DMS53 (cell line): Measurements from ENCODE around the gene YIF1B.
"Not testable (repeated sequence)": the region's sequence is repeated elsewhere in the genome, so short reads cannot be mapped to it uniquely, and the experiment has no call there.

Experiments
- DNase-seq: peaks from one replicate; lab custom pipeline; 2025; lab: John Stamatoyannopoulos, UW

The YIF1B gene

DNA sequence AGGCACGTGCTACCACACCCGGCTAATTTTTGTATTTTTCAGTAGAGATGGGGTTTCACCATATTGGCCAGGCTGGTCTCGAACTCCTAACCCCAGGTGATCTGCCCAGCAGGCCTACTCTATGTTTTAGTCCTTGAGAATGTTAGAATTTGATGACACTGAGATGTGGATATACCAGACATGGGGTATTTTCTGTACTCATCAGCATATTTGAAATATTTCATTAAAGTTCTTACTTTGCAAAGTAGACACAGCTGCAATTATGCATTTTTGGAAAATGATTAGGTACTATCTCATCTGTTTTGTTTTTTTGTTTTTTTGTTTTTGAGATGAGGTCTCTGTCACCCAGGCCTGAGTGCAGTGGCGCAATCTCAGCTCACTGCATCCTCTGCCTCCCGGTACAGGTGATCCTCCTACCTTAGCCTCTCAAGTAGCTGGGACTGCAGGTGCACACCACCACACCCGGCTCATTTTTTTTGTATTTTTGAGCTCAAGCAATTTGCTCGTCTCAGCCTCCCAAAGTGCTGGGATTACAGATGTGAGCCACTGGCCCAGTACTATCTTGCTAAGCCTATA is 38.7 kb downstream of the YIF1B start:
- no peak for DNase-seq

DNA sequence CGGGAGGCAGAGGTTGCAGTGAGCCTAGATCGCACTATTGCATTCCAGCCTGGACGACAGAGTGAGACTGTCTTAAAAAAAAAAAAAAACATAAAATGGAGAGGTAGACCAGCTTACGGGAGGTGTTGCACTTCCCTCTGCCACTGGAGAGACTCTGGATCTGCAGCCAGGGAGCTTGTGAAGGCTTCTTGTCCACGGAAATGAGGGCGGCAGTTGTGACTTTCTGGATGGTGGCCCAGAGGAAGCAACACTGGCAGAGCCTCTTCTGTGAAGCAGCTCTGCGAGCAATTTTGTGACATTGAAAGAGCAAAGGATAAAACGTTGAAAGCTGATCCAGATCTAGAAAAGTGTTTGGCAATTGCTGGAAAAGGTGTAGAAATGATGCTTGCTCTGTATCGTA is 41.0 kb downstream of the YIF1B start:
- DNase-seq: no peak

DNA sequence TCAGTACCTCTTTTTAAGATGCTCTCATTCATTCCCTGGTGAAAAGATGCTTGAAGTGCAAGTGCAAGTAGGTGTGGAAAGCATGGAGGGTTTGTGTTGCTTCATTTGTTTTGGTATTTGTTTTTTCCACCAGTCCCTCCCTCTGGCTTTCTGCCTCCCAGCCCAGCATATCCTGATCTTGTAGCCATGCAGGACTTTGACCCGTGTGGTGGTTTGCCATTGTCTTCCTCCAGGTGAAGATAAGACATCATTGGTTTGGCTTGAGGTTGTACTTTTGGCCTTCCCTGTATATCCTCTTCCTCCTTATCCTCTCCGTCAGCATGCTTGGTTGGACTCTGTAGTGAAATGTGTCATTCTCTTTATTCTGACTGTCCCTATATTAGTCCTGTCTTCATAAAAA is 42.2 kb downstream of the YIF1B start:
- no peak for DNase-seq

DNA sequence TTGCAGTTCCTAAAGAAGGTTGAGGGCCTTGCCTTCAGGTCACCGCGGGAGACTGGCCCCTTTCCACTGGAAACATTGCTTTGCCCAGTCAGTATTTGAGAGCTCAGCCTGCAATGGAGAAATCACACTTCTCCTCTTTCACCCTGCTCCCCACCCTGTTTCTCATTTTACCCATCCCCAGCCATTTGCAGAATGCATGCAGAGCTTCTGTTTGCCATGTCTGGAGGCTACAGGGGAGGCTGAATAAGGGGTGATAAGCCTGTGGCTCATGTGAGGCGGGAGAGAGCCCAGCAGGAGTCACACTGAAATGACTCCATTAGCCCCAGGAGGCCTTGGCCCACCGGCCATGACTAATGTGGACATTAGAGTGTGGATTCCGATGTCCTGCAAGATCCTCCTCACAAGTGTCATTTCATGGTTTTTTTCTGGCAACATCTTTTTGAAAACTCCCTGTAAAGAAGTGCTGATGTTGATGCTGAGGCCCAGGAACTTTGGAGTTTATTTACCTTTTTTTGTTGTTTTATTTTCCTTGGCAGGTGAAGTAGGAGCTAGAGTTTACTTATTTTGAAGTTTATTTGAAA is 45.1 kb downstream of the YIF1B start:
- DNase-seq: no peak

DNA sequence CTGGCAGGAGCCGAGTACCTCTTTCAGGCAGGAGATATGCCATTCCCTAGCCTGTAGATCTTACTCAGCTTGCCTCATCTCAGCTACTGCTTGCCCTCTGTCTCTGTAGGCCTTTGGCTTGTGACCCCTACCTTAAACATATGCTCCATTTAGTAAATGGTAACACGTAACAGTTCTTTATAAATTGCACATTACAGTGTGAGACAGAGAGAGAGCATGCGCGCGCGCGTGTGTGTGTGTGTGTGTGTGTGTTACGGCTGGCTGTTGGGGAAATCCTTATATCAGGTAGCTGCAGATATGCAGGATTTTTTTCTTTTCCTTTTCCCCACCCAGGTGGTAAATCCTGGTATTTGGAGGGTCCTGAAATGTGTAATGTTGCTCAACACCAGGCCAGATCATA is 47.2 kb downstream of the YIF1B start:
- no peak for DNase-seq

DNA sequence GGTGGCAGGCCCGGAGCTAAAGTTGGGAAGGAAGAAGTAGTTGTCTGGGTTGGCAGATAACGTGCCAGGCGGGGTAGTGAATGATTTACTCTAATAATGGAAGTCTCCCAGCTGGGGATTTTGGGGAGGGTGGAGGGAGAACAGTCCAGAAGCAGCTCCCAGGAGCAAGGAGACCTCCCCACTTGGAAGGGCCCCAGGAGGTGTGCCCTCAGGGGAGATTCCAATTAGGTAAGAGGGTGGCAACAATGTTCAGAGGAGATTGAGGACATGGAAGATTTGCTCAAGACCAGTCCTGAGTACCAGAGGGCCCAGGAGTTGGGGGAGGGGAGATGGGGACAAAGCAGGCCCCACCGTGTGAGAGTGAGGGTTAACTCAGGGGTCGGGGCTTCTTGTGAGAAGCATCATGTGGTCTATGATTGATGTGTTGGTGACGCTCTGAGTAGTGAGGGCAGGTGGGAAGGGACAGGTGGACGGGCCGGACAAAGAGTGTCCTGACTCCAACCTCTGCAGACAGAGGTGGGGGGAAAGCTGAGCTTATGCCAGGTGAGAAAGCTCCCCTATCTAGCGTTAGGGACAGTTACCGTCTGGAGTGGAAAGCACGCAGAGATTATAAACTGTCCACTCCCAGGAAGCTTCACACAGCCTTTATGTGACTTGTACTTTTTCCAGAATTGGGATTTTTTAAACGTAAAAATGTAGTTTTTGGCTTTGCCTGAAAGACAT is 47.8 kb downstream of the YIF1B start:
- no peak for DNase-seq

DNA sequence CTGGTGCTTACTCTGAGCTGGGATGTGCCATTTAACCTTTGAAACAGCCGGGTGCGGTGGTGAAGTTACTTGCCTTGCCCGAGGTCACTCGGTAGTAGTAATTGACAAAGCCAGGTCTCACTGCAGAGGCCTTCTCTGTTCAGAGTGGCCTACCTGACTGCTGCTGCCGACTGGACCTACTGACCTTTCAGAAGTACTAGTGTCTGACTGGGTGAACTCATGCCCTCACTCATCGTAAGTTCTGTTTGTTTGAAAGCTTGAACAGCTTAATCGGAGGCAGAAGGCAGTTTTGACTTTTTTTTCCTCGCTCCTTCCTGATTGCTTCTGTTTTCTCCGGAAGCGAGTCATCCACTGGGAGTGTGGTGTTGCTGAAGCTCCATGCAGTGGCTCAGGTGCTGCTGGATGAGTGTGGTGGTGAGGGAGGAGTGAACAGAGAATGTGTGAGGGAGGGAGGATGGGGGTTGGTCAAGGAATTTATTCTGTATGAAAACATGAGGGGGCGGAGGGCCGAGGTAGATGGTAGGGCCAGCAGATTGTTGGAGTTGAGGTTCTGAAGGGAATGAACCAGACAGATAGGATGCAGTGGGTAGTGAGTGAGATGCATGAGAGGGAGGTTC is 48.7 kb downstream of the YIF1B start:
- DNase-seq: peak; percentile 88

DNA sequence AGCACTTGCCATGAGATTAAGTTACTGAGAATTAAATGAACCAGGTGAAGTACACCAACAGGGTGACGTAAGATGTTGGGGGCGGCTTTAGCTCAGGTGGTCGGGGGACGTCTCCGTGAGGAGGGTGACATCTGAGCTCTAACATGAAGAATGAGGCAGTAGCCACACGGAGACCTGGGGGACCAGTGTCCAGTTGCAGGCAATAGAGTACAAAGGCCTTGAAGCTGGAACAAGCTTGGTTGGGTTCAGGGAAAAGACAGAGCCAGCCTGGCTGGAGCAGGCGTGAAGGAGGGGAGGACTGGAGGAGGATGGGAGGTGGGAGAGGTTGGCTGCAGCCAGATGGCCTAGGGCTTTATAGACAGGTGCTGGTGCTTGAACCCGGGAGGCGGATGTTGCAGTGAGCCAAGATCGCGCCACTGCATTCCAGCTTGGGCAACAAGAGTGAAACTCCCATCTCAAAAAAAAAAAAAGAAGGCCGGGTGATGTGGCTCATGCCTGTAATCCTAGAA is 49.8 kb downstream of the YIF1B start:
- DNase-seq: peak; percentile 51

DNA sequence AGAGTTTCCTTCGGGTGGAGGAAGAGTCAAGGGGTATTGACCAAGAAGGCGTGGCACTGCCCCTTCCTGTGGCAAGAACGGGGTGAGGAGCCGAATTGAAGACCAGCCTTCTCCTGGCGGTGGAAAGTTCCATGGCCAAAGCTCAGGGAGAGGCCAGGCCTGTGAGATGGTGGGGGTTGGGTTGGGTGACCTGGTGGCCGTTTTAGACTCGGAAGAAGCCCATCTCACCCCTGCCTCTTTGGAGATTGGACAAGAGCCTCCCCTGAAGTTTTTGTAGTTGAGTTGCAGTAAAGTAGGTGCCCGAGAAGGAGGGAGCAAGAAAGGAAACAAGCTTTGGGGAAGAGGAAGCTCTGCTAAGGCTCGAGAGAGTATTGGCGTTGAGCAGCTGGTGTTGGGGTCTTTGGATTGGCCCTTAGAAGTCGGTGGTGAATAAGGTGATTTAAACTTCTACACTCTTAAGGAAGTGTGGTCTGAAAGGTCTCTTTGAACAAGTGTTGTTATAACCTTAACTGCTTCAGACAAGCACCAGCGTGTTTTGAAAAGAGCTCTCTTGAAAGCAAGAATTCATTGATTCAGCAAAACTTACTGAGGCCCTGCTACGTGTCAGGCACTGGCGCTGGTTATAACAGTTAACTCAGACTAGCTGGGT is 50.4 kb downstream of the YIF1B start:
- peak; percentile 61 for DNase-seq

DNA sequence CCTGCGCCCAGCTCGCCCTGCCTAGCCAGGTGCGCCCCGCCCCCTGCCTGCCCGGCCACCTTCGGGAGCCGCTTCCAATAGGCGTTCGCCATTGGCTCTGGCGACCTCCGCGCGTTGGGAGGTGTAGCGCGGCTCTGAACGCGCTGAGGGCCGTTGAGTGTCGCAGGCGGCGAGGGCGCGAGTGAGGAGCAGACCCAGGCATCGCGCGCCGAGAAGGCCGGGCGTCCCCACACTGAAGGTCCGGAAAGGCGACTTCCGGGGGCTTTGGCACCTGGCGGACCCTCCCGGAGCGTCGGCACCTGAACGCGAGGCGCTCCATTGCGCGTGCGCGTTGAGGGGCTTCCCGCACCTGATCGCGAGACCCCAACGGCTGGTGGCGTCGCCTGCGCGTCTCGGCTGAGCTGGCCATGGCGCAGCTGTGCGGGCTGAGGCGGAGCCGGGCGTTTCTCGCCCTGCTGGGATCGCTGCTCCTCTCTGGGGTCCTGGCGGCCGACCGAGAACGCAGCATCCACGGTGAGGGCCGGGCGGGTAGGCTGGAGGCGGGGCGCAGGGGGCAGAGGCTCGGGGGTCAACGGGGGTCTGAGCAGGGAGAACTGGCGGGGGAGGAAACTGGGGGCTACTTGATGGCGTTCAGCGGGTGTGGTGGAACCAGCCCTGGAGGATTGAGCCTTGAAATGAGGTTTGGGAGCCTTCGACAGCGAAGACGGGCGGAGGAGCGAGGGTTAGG is 51.1 kb downstream of the YIF1B start, which contains the start of gene SPINT2:
Gene SPINT2, plus strand, starts transcription at position 88 of the 727 bp plus-strand sequence. Its CDS starts 320 bp downstream, at position 408.
- DNase-seq: no peak

DNA sequence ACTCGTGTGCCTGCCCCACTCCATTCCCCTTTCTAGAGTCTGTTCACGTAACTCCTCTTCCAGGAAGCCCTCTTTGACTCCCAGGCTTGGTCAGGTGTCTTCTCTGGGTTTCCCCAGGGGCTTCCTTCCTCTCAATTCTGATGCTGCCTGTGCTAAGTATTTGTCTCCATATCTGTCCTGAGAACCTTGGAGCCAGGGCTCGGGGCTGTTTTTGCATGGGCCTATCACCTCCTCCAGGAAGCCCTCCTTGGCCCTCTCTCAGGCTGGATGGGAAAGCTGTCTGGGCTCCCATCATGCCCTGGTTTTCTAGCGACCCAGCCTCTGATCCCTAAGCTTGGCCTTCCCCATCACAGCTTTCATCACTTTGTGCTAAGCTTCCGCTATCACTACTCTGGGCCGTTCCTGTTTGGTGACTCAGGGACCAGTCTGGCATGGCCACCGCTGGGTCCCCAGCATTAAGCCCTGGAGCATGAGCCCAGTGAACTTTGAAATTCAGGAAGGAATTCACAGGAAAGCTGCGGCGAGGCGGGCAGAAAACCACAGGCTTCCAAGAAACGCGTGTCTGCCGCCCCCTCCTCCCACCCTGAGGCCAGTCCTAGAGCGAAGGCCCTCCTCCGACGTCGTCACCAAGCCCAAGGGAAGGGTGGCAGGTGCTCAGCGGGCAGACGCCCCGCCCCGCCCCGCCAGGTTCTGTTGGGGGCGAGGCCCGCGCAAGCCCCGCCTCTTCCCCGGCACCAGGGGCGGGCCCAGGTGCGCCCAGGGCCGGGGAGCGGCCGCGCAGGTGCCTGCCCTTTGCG is 51.9 kb downstream of the YIF1B start:
- DNase-seq: peak; percentile 99

DNA sequence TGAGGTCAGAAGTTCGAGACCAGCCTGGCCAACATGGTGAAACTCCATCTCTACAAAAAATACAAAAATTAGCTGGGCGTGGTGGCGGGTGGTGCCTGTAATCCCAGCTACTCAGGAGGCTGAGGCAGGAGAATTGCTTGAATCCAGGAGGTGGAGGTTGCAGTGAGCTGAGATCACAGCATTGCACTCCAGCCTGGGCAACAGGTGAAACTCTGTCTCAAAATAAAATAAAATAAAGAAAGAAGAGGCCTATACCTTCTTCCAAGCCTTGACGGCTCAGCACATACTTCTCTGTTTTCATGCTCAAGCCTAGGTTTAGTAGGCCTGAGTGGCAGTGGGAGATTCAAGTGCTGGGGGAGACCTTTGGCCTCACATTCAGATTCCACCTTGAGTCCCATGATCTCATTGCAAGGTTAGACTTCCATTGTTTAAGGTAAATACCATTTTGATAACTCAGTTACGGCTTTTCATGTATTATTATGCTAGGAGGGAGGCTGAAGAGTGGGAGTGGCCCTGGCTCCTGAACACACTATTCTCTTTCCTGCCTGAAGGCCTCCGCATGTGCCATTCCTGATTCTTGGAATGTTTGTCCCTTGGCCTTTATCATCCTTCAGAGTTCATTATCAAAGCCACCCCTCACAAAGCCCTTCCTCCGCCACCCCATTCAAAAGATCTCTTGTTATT is 53.0 kb downstream of the YIF1B start:
- DNase-seq: no peak

DNA sequence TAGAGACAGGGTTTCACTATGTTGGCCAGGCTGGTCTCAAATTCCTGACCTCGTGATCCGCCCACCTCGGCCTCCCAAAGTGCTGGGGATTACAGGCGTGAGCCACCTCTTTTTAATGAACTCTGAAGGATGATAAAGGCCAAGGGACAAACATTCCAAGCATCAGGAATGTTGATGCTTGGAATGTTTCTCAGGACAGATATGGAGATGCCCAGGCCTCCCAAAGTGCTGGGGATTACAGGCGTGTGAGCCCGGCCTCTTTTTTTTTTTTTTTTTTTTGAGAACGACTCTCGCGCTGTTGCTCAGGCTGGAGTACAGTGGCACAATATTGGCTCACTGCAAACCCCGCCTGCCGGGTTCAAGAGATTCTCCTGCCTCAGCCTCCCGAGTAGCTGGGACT is 53.8 kb downstream of the YIF1B start:
- DNase-seq: not testable (repeated sequence)

DNA sequence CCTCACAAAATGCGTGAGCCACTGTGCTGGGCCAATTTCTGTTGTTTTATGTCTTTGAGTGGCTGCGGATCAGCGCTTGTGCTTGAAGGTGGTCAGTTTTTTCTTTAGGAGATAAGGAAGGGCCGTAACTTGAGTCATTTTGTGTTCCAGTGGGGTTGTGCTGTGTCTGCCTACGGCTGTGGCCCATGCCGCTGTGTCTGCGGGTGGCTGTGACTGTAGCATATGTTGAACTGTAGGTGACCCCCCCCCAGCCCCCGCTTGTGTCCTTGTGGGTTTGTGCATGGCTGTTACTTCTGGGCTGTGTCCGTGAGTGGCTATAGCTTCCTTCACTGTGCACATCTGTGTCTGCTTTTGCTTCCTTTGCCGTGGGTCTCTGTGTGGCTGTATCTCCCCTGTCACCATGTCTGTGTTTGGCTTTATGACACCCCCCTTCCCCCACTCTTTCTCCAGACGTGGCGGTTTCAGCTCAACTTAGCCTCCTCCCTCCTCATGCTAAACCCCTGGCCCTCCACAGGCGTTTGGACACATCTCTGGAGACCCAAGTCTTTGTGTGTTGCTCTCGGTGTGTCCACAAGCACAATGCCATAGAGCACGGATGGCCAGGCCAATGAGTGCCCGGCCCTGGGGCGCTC is 60.2 kb downstream of the YIF1B start:
- DNase-seq: peak; percentile 53

DNA sequence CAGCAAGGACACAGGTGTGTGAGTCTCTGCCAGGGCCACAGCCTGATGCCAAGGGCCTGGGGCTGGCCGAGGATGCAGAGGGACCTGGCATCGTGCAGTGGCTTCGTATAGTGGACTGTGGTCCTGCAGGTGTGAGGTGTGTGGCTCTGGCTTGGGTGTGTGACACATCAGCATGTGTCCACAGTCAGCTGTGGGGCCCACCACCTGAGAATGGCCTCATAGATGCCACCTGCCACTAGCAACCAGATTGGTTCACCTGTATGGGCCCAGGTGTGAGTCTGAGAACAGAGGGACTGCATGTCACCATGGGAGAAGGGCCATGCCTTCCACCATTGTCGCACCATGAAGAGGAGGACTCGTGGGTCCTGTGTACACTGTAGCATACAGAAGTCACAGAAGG is 62.0 kb downstream of the YIF1B start:
- DNase-seq: peak; percentile 62
